GM21367 (cell line): Measurements from ENCODE around the gene MYO1E.
A peak's percentile ranks its signal among the peaks of the same experiment; 100 is the strongest.
"Not testable (repeated sequence)": the region's sequence is repeated elsewhere in the genome, so short reads cannot be mapped to it uniquely, and the experiment has no call there.

Experiments
- ATAC-seq: cut with Tn5 transposase; IDR thresholded peaks from one replicate; pipeline ENCODE4 v1.9.1; 2021; ENCODE audit not compliant: unreplicated experiment

The MYO1E gene

DNA sequence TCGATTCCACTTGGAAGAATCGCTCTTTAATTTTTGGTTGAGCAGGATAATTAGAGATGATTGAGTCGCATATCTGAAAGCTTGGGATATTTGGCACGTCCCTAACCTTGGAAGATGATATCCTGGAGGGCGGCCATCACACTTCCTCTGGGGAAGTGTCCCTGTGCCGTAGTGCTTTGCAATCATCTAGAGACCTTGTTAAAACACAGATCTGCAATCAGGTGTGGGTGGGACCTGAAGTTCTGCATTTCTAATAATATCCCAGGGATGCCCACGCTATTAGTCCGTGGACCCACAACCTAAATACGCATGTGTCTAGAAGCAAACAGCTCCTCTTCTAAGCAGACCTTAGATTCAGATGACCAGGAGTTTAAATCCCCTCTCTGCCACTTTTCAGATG lies 20.5 kb downstream of the MYO1E start:
- ATAC-seq: no peak

GRCh38 chr15:59350421-59350732 lies 22.3 kb downstream of the MYO1E start:
- no peak for ATAC-seq

DNA sequence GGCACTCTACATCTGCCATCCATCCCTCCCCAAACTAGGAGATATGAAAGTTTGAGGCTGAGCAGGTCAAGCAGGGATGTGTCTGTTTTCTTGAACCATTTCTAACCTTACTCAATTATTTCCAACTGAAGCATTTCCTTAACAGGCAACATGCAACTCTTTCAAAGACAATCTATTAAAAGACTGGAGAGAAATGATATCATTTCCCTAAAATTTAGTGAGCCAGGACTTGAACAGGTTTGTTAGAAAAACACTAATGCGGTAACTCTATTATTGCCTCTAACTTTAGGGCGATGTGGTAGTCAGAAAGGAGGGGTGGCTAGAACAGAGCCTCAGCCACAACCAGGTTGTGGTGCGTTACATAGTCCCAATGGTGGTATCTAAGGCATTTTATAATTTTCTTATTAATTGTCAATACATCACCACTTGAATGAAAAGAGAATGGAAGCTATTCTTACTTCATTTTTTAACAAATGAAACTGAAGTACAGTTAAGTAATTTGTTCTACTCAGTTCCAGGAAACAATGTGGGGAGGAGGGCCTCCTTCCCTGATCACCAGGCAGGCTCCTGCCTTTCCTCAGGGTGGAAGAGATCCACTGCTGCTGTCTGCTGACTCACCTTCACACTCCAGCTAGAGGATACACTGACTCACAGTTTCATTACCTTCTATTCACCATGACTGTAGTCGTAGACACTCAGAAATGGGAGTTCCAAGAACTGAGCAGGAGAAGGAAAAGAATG lies 22.8 kb downstream of the MYO1E start:
- ATAC-seq: peak; percentile 46

DNA sequence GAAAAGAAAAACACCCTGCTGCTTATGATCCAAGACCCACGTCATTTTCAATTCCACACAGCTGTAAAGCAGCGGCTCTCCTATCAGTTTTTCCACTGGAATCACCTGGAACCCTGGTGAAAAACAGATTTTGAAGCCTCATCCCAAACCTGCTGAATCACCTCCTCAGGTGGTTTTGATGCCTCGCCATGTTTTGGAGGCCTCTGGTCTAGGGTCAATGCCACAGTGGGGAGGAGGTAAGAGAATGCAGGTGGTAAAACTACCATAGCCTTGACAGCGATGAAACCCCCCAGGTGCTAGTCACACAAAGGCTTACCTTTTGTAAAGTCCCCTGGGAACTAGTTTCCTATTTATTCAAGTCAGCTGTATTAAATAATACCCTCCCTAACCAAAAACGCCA lies 24.8 kb downstream of the MYO1E start:
- ATAC-seq: no peak

- ATAC-seq: no peak
Observed at GRCh38 chr15:59346951-59347350, 25.7 kb downstream of the MYO1E start.

- no peak for ATAC-seq
Observed at GRCh38 chr15:59345326-59345725, 27.3 kb downstream of the MYO1E start.

DNA sequence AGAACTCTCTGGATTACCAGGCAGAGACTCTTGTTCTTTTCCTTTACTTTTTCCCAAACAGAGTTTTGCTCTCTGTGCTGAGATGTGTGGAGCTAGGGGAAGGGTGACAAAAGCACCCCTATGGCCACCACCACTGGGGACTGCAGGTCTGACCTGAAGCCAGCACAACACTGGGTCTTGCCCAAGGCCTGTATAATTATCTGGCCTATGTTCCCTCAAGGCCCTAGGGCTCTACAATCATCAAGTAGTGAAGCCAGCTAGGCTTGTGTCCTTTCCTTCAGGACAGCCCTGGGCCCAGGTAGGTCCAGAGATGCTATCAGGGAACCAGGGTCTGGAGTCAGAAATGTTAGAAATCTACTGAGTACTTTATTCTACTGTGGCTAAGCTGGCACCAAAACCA lies 28.4 kb downstream of the MYO1E start:
- no peak for ATAC-seq

- no peak for ATAC-seq
Observed at GRCh38 chr15:59340325-59340724, 32.3 kb downstream of the MYO1E start.

DNA sequence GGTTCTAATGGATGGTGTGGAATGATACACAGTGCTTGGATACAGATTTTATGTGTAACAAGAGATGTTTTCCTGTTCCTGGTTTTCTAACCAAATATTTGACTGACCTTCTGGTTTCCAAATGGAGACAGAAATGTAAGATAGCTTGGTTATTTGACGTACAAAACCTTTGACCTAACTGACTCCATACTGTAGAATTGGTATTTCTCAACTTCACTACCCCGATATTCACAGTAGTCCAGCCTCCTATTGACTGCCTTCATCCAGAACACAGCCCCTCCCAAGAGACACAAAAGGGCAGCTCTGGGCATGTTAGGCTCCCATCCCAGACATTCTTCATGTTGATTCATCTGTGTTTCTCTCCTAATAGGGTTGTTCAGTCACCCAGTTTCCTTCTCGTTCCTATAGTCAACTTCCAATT lies 33.4 kb downstream of the MYO1E start:
- ATAC-seq: no peak

GRCh38 chr15:59338414-59338813 lies 34.3 kb downstream of the MYO1E start:
- ATAC-seq: no peak

GRCh38 chr15:59336725-59337124 lies 35.9 kb downstream of the MYO1E start:
- not testable (repeated sequence) for ATAC-seq

- ATAC-seq: no peak
Observed at GRCh38 chr15:59335207-59335786, 37.4 kb downstream of the MYO1E start.

GRCh38 chr15:59334076-59334415 lies 38.6 kb downstream of the MYO1E start:
- ATAC-seq: no peak

GRCh38 chr15:59333401-59334075 lies 39.1 kb downstream of the MYO1E start:
- ATAC-seq: no peak

DNA sequence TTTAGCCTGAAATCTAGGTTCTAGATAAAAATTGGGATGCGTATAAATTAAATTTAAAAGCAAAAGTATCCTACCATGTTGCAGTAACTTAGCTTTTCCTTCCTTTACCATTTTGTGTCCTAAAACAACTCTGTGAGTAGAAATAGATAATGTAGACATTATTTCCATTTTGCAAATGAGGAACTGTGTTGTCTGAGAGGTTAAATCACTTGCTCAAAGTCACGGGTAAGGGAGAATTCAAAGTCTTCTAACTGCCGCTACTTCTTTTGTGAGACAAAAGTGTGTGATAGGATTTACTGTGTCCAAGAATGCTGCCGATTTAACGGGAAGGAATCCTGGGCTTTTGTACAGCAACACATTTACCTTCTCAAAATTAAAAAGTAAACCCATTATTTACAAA lies 40.7 kb downstream of the MYO1E start:
- no peak for ATAC-seq

- no peak for ATAC-seq
Observed at GRCh38 chr15:59330649-59331048, 42.0 kb downstream of the MYO1E start.

DNA sequence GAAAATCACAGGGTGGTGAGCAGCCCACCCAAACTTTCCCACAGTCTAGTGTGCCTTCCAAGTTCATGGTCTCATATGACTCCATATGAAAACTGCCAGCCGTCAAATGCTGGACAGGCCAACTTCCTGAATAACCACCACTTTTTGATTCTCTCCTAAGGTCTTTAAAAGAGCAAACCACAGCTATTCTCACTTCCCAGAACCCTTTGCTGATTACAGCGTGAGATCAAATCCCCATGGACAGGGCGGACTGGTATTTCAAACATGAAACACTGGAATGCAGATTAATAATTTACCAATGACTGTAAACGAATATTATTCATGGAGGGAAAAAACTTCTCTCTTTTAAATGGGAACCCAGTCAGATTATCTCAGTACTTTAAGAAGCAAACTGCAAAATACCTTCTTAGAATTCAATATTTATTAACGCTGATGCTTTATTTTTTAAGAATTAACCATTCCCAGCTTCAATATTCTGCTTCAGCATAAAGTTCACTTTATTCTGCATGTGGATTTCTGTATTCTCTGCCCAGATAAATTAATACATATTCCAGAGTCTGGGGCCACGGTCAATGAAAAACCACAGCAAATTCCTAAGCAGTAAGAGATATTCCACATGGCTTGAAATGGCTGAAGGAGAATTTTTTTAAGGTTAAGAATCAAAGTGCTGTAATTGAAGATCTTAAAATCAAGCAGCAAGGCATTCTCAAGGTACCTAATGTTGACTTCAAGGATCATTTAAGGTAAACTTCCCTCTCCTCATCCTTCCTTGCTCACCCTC lies 42.9 kb downstream of the MYO1E start:
- ATAC-seq: no peak

DNA sequence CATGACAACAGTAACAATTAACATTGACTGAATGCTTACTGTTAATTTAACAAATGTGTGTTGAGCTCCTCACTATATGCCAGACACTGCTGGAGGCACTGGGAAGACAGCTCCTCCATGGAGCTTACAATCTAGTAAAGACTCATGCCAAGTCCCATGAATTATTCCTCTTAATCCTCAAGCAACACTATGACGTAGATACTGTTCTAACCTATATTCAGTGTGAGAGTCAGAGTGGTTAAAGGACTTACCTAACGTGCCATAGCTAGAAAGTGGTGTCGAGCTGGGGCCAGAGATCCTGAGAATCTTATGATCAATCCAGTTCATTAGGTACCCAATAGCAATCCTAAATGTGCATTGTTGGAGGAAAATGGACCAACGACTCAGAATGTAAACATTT lies 43.6 kb downstream of the MYO1E start:
- no peak for ATAC-seq

- ATAC-seq: peak; percentile 36
Observed at GRCh38 chr15:59327942-59328341, 44.7 kb downstream of the MYO1E start.

- ATAC-seq: no peak
Observed at GRCh38 chr15:59326856-59327255, 45.8 kb downstream of the MYO1E start.

GRCh38 chr15:59322056-59322759 lies 50.5 kb downstream of the MYO1E start:
- ATAC-seq: no peak
